ENCODE measurements around the gene ZNF565. TPM values are rescaled to one million over a fixed set of nuclear protein-coding genes. Genes with fewer than 3 reads are reported as not detected.
"Not testable (repeated sequence)": the region's sequence is repeated elsewhere in the genome, so short reads cannot be mapped to it uniquely, and the experiment has no call there.

ZNF565 gene
- total and polyA plus RNA-seq, 2 experiments from 2014 or later, result 2.1 to 2.6 TPM

- DNase-seq, result no peak
- Histone ChIP-seq H3K4me2 (ENCODE audit: unreplicated experiment) (peak overlapping the region; percentile 90), H3K9me3 (ENCODE audit: low read depth) (no peaks in the 10 kb centered on the region), H3K27ac (peak overlapping the region; percentile 93), H3K4me1 (ENCODE audit: insufficient read depth) (peaks cover 22% of the 10 kb centered on the region), H3K27me3 (replicated peaks; ENCODE audit: insufficient read depth) (no peaks in the 10 kb centered on the region), H3K9ac (peak overlapping the region; percentile 97), H3F3A (ENCODE audit: insufficient read depth) (no peaks in the 10 kb centered on the region), H4K20me1 (ENCODE audit: insufficient read depth) (peaks cover 7% of the 10 kb centered on the region; the same call in 1 of the 2 replicates), H3K9me2 (ENCODE audit: insufficient read depth) (no peaks in the 10 kb centered on the region), H2AFZ (peak overlapping the region; percentile 95), H3K79me2 (ENCODE audit: insufficient read depth) (peaks cover 33% of the 10 kb centered on the region), H3K4me3 (peak overlapping the region; percentile 97), H3K36me3 (ENCODE audit: low read depth) (peaks cover 13% of the 10 kb centered on the region)
- no peak for TF ChIP-seq EZH2 (IDR thresholded peaks at IDR 0.05; ENCODE audit: insufficient read depth, poor library complexity, severe bottlenecking)
- no peak for TF ChIP-seq EZH2phosphoT487 (IDR thresholded peaks at IDR 0.05; ENCODE audit: insufficient read depth, low read depth)
- 53 to 62% methylated on average over 7 of the region's 7 CpGs for WGBS, 2 experiments (ENCODE audit: low coverage in 1 of 2, low lambda C conversion rate in 2 of 2, missing lambda C conversion rate in 2 of 2)
- in situ Hi-C loops (cut with MboI), result no loop called here
Observed at GRCh38 chr19:36139120-36139472, 75.4 kb downstream of the ZNF565 start.

GRCh38 chr19:36136964-36137686 is 77.3 kb downstream of the ZNF565 start:
- Histone ChIP-seq H3K79me2 (ENCODE audit: insufficient read depth) (peaks cover 20% of the 10 kb centered on the region), H2AFZ (peak overlapping the region; percentile 66), H3K27me3 (replicated peaks; ENCODE audit: insufficient read depth) (no peaks in the 10 kb centered on the region), H3K4me1 (ENCODE audit: insufficient read depth) (peaks cover 25% of the 10 kb centered on the region), H3K36me3 (ENCODE audit: low read depth) (no peaks in the 10 kb centered on the region), H3K9ac (peak overlapping the region; percentile 66), H3K4me3 (0 out of 2 replicates have a peak overlapping the region, but pooled peaks have one; percentile 9), H3F3A (ENCODE audit: insufficient read depth) (no peaks in the 10 kb centered on the region), H3K9me2 (ENCODE audit: insufficient read depth) (no peaks in the 10 kb centered on the region), H3K9me3 (ENCODE audit: low read depth) (no peaks in the 10 kb centered on the region), H4K20me1 (ENCODE audit: insufficient read depth) (peaks cover 7% of the 10 kb centered on the region; the same call in 1 of the 2 replicates), H3K4me2 (ENCODE audit: unreplicated experiment) (peak overlapping the region; percentile 47), H3K27ac (peak overlapping the region; percentile 66)
- DNase-seq, result peak; percentile 89
- WGBS, 2 experiments (ENCODE audit: low coverage in 1 of 2, low lambda C conversion rate in 2 of 2, missing lambda C conversion rate in 2 of 2), result 53 to 55% methylated on average over 11 to 12 of the region's 12 CpGs
- no peak for TF ChIP-seq EZH2 (IDR thresholded peaks at IDR 0.05; ENCODE audit: insufficient read depth, poor library complexity, severe bottlenecking)
- TF ChIP-seq EZH2phosphoT487 (IDR thresholded peaks at IDR 0.05; ENCODE audit: insufficient read depth, low read depth), result no peak
- in situ Hi-C loops (cut with MboI), result no loop called here

GRCh38 chr19:36134867-36135266 is 79.6 kb downstream of the ZNF565 start:
- H2AFZ ChIP-seq; H3K4me3 ChIP-seq; in situ Hi-C loops (cut with MboI); H3F3A ChIP-seq (ENCODE audit: insufficient read depth); H3K36me3 ChIP-seq (ENCODE audit: low read depth); DNase-seq; H3K27me3 ChIP-seq (replicated peaks; ENCODE audit: insufficient read depth); H3K79me2 ChIP-seq (ENCODE audit: insufficient read depth); H3K9me2 ChIP-seq (ENCODE audit: insufficient read depth); H3K9me3 ChIP-seq (ENCODE audit: low read depth); H3K9ac ChIP-seq; H4K20me1 ChIP-seq (ENCODE audit: insufficient read depth); H3K27ac ChIP-seq; H3K4me2 ChIP-seq (ENCODE audit: unreplicated experiment): not testable (repeated sequence)
- H3K4me1 ChIP-seq (ENCODE audit: insufficient read depth), result peaks cover 17% of the 10 kb centered on the region
- 80 to 82% methylated on average over 4 of the region's 4 CpGs for WGBS, 2 experiments (ENCODE audit: low coverage in 1 of 2, low lambda C conversion rate in 2 of 2, missing lambda C conversion rate in 2 of 2)

Small RNA genes lying within 50 kb of the gene (small RNA-seq; reads per million reads assigned to genes)
- gene RF00019 (ENCODE audit: low read depth, low replicate concordance), result not detected

Other genes starting within 250 kb of the ZNF565 start
- 38.3 and 49.7 TPM in 2 replicates for gene SDHAF1, start 219.5 kb downstream of the ZNF565 start, total RNA-seq (2014; rRNA removed; shearing (Covaris generic))
- 17.2 and 20.3 TPM in 2 replicates for gene SDHAF1, start 219.5 kb downstream of the ZNF565 start, polyA plus RNA-seq (2016; fragmentation: Nextera tagmentation; extraction: Ambion mirVana)
- gene SYNE4, start 205.9 kb downstream of the ZNF565 start, total RNA-seq (2014; rRNA removed; shearing (Covaris generic)), result not detected in 2 replicates
- gene SYNE4, start 205.9 kb downstream of the ZNF565 start, polyA plus RNA-seq (2016; fragmentation: Nextera tagmentation; extraction: Ambion mirVana), result 0.11 and 0.31 TPM in 2 replicates
- 32.1 and 34.1 TPM in 2 replicates for gene ALKBH6, start 200.5 kb downstream of the ZNF565 start, total RNA-seq (2014; rRNA removed; shearing (Covaris generic))
- 25.6 and 29.2 TPM in 2 replicates for gene ALKBH6, start 200.5 kb downstream of the ZNF565 start, polyA plus RNA-seq (2016; fragmentation: Nextera tagmentation; extraction: Ambion mirVana)
- gene CLIP3, start 181.8 kb downstream of the ZNF565 start, total RNA-seq (2014; rRNA removed; shearing (Covaris generic)), result 10.9 and 14.9 TPM in 2 replicates
- gene CLIP3, start 181.8 kb downstream of the ZNF565 start, polyA plus RNA-seq (2016; fragmentation: Nextera tagmentation; extraction: Ambion mirVana), result 48.2 and 49.0 TPM in 2 replicates
- gene THAP8, start 160.4 kb downstream of the ZNF565 start, total RNA-seq (2014; rRNA removed; shearing (Covaris generic)), result 3.8 and 8.2 TPM in 2 replicates
- 11.8 and 12.8 TPM in 2 replicates for gene THAP8, start 160.4 kb downstream of the ZNF565 start, polyA plus RNA-seq (2016; fragmentation: Nextera tagmentation; extraction: Ambion mirVana)
- 2.8 and 3.4 TPM in 2 replicates for gene WDR62, start 159.8 kb downstream of the ZNF565 start, total RNA-seq (2014; rRNA removed; shearing (Covaris generic))
- 2.6 and 2.7 TPM in 2 replicates for gene WDR62, start 159.8 kb downstream of the ZNF565 start, polyA plus RNA-seq (2016; fragmentation: Nextera tagmentation; extraction: Ambion mirVana)
- not detected in 2 replicates for gene OVOL3, start 103.5 kb downstream of the ZNF565 start, total RNA-seq (2014; rRNA removed; shearing (Covaris generic))
- gene OVOL3, start 103.5 kb downstream of the ZNF565 start, polyA plus RNA-seq (2016; fragmentation: Nextera tagmentation; extraction: Ambion mirVana), result not detected in 2 replicates
- gene POLR2I, start 99.8 kb downstream of the ZNF565 start, total RNA-seq (2014; rRNA removed; shearing (Covaris generic)), result 44.1 and 44.4 TPM in 2 replicates
- 130 and 143 TPM in 2 replicates for gene POLR2I, start 99.8 kb downstream of the ZNF565 start, polyA plus RNA-seq (2016; fragmentation: Nextera tagmentation; extraction: Ambion mirVana)
- gene TBCB, start 99.2 kb downstream of the ZNF565 start, total RNA-seq (2014; rRNA removed; shearing (Covaris generic)), result 221 and 304 TPM in 2 replicates
- 279 and 292 TPM in 2 replicates for gene TBCB, start 99.2 kb downstream of the ZNF565 start, polyA plus RNA-seq (2016; fragmentation: Nextera tagmentation; extraction: Ambion mirVana)
- gene CAPNS1, start 74.6 kb downstream of the ZNF565 start, total RNA-seq (2014; rRNA removed; shearing (Covaris generic)), result 540 and 588 TPM in 2 replicates
- gene CAPNS1, start 74.6 kb downstream of the ZNF565 start, polyA plus RNA-seq (2016; fragmentation: Nextera tagmentation; extraction: Ambion mirVana), result 344 and 353 TPM in 2 replicates
- 8.4 and 9.2 TPM in 2 replicates for gene COX7A1, start 62.2 kb downstream of the ZNF565 start, total RNA-seq (2014; rRNA removed; shearing (Covaris generic))
- 93.2 and 95.6 TPM in 2 replicates for gene COX7A1, start 62.2 kb downstream of the ZNF565 start, polyA plus RNA-seq (2016; fragmentation: Nextera tagmentation; extraction: Ambion mirVana)
- 63.2 and 64.6 TPM in 2 replicates for gene ZNF146, start 441 bp upstream of the ZNF565 start, total RNA-seq (2014; rRNA removed; shearing (Covaris generic))
- 55.7 and 60.0 TPM in 2 replicates for gene ZNF146, start 441 bp upstream of the ZNF565 start, polyA plus RNA-seq (2016; fragmentation: Nextera tagmentation; extraction: Ambion mirVana)
- gene ZFP14, start 164.5 kb upstream of the ZNF565 start, total RNA-seq (2014; rRNA removed; shearing (Covaris generic)), result 1.7 and 3.0 TPM in 2 replicates
- gene ZFP14, start 164.5 kb upstream of the ZNF565 start, polyA plus RNA-seq (2016; fragmentation: Nextera tagmentation; extraction: Ambion mirVana), result 1.2 and 1.5 TPM in 2 replicates
- 9.4 and 10.9 TPM in 2 replicates for gene ZFP82, start 204.0 kb upstream of the ZNF565 start, total RNA-seq (2014; rRNA removed; shearing (Covaris generic))
- 9.7 and 9.9 TPM in 2 replicates for gene ZFP82, start 204.0 kb upstream of the ZNF565 start, polyA plus RNA-seq (2016; fragmentation: Nextera tagmentation; extraction: Ambion mirVana)

All from GM23248 (cell line).